ENCODE data around the gene STC2.

Gene STC2

GRCh38 chr5:173311818-173312585, 16.2 kb downstream of the STC2 start:
- no peak for DNase-seq

DNA sequence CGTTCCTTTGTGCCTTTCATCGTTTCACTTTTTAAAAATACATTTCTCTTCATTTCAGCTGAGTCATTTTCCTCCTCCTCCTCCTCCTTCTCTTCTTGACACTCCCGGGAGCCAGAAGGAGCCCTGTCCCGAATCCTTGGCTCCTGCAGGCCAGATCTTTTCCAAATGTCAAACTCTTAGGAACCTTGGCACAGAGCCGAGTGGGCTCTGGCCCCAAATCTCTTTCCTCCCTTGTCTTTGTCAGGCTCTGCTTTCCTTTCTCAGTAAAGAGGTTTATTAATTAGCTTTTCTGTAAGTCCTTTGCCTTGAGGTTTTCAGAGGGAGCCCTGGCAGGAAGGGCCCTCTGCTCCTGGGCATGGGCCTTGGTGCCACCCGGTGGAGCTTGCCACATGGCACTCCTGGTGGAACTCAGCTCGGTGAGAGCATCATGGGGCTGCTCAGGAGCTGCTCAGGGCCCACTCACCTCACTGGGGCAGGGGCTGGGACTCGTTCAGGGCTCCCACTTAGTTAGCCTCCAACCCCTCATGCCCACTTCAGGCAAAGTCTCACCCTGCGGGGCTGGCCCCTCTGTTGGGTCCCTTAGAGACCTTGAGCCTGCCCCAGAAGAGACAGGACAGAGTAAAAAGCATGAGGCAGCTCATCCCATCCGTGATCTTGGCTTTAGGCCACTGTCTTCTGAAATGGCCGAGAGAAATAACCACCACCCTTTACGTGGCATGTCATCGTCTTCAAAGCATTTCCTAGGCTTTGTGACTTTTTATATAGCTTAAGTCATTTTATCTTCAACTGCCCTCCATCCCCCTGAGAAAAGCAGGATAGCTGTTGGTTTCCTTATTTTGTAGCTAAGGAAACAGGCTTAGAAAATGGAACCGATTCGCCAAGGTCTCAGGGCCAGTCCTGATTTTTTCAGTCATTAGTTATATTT, 17.1 kb downstream of the STC2 start:
- DNase-seq: no peak

GRCh38 chr5:173310218-173310769, 17.9 kb downstream of the STC2 start:
- DNase-seq: no peak

- no peak for DNase-seq
Observed at GRCh38 chr5:173309731-173310130, 18.5 kb downstream of the STC2 start.

DNA sequence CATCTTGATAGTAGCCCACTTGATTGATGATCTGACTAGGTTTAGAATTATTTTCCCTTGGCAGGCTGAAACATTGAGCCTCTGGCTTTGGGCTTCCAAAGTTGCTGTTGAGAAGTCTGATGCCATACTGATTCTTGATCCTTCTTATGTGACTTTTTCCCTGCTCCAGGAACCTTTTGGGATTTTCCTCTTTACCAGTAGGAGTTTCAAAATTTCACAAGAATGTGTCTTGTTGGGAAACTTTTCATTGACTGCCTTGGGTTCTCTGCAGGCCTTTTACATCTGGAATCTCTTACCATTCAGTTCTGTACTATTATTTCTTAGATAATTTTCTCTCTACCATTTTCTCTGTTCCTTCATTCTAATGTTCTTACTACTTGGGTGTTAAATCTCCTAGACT, 20.0 kb downstream of the STC2 start:
- DNase-seq: no peak

GRCh38 chr5:173307695-173308094, 20.5 kb downstream of the STC2 start:
- DNase-seq: no peak

- no peak for DNase-seq
Observed at GRCh38 chr5:173306695-173307094, 21.5 kb downstream of the STC2 start.

- DNase-seq: no peak
Observed at GRCh38 chr5:173304591-173304988, 23.6 kb downstream of the STC2 start.

GRCh38 chr5:173303878-173304590, 24.2 kb downstream of the STC2 start:
- DNase-seq: no peak

- no peak for DNase-seq
Observed at GRCh38 chr5:173302546-173303155, 25.6 kb downstream of the STC2 start.

GRCh38 chr5:173301695-173302545, 26.3 kb downstream of the STC2 start:
- DNase-seq: no peak

DNA sequence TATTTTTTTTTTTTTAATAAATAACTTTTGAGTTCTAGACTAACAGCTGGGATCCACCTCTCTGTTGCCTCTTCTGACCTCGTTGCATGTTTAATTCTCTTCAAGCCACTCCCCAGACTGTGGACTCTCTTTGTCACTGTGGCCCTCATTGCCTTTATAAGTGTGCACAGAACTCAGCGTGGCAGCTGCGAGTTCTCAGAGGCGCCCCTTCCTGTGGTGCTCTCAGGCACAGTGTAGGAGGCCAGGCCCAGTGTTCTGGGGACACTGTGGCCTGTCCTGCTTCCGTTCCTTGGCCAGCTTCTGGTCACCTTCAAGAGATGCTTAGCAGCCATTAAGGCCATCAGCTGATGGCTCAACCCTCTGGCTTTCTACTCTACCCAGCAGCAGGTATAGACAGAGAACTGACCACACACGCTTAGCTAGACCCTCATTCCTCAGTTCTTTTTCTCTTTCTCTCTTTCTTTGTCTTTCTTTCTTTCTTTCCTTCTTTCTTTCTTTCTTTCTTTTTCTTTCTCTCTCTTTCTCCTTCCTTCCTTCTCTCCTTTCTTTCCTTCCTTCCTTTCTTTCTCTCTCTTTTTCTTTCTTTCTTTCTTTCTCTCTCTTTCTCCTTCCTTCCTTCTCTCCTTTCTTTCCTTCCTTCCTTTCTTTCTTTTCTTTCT, 27.7 kb downstream of the STC2 start:
- DNase-seq: no peak

GRCh38 chr5:173299820-173300219, 28.4 kb downstream of the STC2 start:
- no peak for DNase-seq

DNA sequence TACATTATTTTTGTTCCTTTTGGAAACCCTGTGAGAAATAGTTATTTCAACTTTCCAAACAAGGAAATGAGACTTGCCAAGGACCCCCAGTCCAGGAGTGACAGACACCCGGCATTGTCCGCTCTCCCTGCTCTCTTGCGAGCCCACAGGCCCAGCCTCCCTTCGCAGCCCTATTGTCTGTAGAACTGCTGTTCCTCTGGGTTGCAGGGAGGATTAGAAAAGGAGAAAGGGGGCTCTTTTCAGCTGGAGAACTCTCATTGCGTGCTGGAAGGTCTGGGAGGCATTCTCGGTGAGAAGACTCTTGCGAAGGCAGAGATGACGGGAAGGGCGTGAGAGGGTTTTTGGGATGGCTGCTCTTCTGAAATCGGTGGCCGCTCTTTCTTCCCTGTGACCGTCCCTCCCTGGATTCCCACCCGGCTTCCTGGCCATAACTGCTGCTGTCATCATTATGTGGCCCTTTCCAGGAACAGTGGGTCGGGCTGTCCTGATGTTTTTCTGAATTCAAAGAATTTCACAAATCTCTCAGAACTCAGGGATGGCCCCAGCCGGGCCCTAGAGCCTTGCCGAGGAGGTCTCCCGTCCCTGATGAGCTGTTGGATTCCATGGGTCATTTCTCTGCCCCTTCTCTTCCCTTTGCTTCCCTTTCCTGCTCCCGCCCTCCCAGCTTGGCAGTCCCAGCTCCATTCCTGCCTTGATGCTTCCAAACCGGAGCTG, 29.8 kb downstream of the STC2 start:
- no peak for DNase-seq

DNA sequence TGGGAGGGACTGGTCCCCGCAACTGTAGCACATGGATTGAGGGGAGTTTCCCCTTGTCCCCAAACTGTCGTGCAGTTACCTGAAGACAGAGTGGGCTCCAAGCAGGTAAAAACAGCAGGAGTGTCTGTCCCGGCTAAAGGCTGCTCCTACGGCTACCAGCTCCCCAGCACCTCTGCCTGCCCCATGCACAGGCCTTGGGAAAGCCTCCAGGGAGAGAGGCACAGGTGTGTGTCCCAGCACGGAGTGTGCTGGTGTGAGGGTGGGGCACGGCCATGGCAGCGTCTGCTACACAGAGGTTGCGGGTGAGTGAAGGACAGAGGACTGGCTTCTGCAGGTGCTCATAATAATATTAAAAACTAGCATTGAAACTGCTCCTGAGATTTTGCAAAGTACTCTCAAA, 30.4 kb downstream of the STC2 start:
- no peak for DNase-seq

- DNase-seq: no peak
Observed at GRCh38 chr5:173296737-173297676, 31.2 kb downstream of the STC2 start.

- no peak for DNase-seq
Observed at GRCh38 chr5:173295796-173296195, 32.4 kb downstream of the STC2 start.

GRCh38 chr5:173294673-173295320, 33.4 kb downstream of the STC2 start:
- DNase-seq: no peak
